ENCODE results near the gene PUM1.
A peak's percentile ranks its signal among the peaks of the same experiment; 100 is the strongest.

The PUM1 gene

DNA sequence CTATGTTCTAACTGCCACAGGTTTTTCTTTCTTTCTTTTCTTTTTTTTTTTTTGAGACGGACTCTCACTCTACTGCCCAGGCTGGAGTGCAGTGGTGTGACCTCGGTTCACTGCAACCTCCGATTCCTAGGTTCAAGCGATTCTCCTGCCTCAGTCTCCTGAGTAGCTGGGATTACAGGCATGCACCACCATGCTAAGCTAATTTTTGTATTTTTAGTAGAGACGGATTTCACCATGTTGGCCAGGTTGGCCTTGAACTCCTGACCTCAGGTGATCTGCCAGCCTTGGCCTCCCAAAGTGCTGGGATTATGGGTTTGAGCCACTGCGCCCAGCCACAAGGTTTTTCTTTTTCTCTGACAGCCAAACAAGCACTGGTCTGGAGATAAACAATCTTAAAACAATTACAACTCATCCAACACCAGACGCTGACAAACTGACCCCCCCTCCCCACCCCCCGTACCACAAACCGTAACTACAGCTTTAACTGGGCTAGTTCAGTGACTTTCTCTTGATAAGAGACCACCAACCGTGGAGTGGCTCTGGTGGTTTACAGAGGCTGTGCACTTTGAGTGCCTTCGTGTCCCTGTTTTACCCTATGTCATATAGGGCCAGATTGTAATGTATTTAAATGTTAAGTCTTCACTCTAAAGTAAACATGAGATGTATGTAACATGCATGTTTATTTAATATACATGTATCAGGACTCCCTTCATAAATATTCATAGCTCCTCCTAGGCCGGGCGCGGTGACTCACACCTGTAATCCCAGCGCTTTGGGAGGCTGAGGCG is 19.5 kb upstream of the PUM1 start:
- Histone ChIP-seq H3K36me3 (no peaks in the 10 kb centered on the region), H3K27me3 (no peaks in the 10 kb centered on the region), H3K4me3 (ENCODE audit: low read depth, low read length) (no peak overlapping the region), H3K4me1 (no peaks in the 10 kb centered on the region), H3K9me3 (no peaks in the 10 kb centered on the region)
- TF ChIP-seq, protein P1, sequence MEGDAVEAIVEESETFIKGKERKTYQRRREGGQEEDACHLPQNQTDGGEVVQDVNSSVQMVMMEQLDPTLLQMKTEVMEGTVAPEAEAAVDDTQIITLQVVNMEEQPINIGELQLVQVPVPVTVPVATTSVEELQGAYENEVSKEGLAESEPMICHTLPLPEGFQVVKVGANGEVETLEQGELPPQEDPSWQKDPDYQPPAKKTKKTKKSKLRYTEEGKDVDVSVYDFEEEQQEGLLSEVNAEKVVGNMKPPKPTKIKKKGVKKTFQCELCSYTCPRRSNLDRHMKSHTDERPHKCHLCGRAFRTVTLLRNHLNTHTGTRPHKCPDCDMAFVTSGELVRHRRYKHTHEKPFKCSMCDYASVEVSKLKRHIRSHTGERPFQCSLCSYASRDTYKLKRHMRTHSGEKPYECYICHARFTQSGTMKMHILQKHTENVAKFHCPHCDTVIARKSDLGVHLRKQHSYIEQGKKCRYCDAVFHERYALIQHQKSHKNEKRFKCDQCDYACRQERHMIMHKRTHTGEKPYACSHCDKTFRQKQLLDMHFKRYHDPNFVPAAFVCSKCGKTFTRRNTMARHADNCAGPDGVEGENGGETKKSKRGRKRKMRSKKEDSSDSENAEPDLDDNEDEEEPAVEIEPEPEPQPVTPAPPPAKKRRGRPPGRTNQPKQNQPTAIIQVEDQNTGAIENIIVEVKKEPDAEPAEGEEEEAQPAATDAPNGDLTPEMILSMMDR (IDR thresholded peaks at IDR 0.05; ENCODE audit: low read depth, low read length), result no peak
- DNase-seq, result no peak

DNA sequence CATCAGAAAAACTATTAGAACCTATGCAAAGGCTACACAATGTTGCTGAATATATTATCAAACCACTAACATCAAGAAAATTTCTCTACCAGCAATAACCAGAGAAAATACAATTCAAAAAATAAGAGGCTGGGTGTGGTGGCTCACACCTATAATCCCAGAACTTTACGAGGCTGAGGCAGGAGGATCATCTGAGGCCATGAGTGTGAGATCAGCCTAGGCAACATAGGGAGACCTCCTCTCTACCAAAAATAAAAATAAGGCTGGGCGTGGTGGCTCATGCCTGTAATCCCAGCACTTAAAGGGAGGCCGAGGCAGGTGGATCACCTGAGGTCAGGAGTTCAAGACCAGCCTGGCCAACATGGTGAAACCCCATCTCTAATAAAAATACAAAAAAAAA is 16.9 kb upstream of the PUM1 start:
- H3K27me3 ChIP-seq, result no peaks in the 10 kb centered on the region
- no peaks in the 10 kb centered on the region for H3K36me3 ChIP-seq

DNA sequence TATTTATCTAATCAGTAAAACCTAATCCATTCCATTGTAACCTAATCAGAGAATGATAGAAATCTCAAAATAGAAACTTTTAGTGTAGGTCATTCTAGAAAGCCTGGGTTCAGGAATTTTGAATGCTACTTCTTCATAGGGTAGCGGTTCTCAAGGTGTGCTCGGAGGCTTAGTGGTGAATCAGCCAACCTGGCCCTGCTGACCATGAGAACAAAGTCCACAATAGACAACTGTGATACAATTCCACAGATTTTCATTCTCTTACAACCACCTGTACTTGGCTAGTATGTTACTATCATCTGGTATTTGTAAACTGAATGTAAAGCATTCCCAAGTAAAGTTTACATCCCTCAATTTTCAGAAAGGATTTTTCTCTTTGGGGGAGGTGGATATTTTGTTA is 7.5 kb upstream of the PUM1 start:
- Histone ChIP-seq H3K27me3 (no peaks in the 10 kb centered on the region), H3K4me1 (no peaks in the 10 kb centered on the region), H3K4me3 (ENCODE audit: low read depth, low read length) (no peak overlapping the region), H3K36me3 (no peaks in the 10 kb centered on the region), H3K9me3 (no peaks in the 10 kb centered on the region)
- DNase-seq, result no peak
- TF ChIP-seq, protein P1 (IDR thresholded peaks at IDR 0.05; ENCODE audit: low read depth, low read length), result no peak

More for the DNA sequence above, 16.9 kb upstream of the PUM1 start:
- H3K9me3 ChIP-seq, result no peaks in the 10 kb centered on the region
- no peak overlapping the region for H3K4me3 ChIP-seq (ENCODE audit: low read depth, low read length)
- no peak for DNase-seq
- TF ChIP-seq, protein P1 (IDR thresholded peaks at IDR 0.05; ENCODE audit: low read depth, low read length), result no peak
- no peaks in the 10 kb centered on the region for H3K4me1 ChIP-seq

DNA sequence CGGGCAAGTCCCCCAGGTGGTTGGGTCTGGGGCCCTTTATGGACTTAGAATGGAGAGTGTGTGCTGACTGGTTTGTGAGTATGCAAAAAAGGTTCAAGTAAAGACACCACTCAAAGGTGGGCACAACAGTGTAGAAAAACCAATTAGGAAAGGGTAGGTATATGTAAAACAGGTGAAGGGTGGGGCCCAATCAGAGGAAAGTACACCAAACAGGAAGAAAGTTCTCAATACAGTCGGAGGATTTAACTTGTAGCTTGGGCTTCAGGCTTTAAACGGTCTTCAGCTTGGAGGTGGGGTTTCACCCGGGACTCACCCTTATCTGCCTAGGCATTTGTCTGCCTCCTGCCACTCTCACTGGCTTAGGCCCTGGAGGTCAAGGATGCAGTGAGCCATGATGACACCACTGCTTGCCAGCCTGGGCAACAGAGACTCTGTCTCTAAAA is 6.8 kb upstream of the PUM1 start:
- no peak for DNase-seq
- Histone ChIP-seq H3K4me3 (ENCODE audit: low read depth, low read length) (no peak overlapping the region), H3K4me1 (no peaks in the 10 kb centered on the region), H3K9me3 (no peaks in the 10 kb centered on the region), H3K27me3 (no peaks in the 10 kb centered on the region), H3K36me3 (no peaks in the 10 kb centered on the region)
- TF ChIP-seq, protein P1 (IDR thresholded peaks at IDR 0.05; ENCODE audit: low read depth, low read length), result no peak

DNA sequence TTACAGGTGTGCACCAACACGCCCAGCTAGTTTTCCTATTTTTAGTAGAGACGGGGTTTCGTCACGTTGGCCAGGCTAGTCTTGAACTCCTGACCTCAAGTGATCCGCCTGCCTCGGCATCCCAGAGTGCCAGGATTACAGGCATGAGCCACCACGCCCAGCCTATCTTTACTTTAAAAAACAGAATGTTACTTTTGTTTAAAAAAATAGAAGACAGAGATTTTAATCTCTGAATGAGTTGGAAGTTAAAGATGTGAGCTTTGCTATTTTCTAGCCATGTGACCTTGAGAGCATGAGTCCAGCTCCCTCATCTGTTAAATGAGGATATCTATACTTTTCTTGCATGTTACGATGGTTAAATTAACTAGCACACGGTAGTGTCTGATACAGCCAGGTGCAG is 3.9 kb upstream of the PUM1 start:
- Histone ChIP-seq H3K36me3 (no peaks in the 10 kb centered on the region), H3K9me3 (no peaks in the 10 kb centered on the region), H3K27me3 (no peaks in the 10 kb centered on the region), H3K4me3 (ENCODE audit: low read depth, low read length) (no peak overlapping the region), H3K4me1 (no peaks in the 10 kb centered on the region)
- TF ChIP-seq, protein P1 (IDR thresholded peaks at IDR 0.05; ENCODE audit: low read depth, low read length), result no peak
- no peak for DNase-seq

DNA sequence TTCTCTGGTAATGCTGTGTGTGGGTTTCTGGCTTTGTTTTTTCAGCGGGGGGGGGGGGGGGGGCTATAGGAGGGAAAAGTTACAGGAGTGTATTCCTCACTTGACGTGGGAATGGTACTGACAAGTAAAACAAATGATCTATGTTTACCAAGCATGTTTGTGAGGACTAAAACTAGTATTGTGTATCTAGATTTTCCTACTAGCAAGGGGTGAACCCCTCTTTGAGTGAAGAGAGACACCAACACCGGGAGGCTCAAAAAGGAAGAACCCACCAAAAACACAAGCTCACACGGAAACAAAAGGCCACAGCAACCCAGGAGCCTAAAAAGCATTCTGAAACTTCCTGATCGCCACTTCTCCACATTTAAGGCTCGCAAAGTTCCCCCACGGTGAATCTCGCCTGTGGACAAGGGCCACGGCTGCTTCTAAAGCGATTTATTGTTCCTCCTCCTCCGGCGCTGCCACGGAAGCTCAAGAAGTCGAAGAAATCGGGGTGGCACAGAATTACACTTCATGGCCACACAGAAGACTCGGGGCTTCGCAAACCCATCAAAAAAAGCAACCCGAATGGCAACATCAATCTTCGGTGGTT is 703 bp downstream of the PUM1 start:
- Histone ChIP-seq H3K4me1 (no peaks in the 10 kb centered on the region), H3K4me3 (ENCODE audit: low read depth, low read length) (peak overlapping the region; percentile 91), H3K36me3 (no peaks in the 10 kb centered on the region), H3K9me3 (no peaks in the 10 kb centered on the region), H3K27me3 (no peaks in the 10 kb centered on the region)
- TF ChIP-seq, protein P1 (IDR thresholded peaks at IDR 0.05; ENCODE audit: low read depth, low read length), result no peak
- peak; percentile 5 for DNase-seq
